Left lung (tissue), 10 donors: Measurements from ENCODE around the gene UCHL5. TPM values are rescaled to one million over a fixed set of nuclear protein-coding genes. Genes with fewer than 3 reads are reported as not detected.

Experiments used
- ATAC-seq: fragments of 200-7000 bp; cut with Tn5 transposase; one replicate; pipeline ENCODE4 v1.9.1; 2020; ENCODE audit warnings: moderate library complexity
- DNase-seq, 4 donors: peaks; one replicate each; pipeline ENCODE4 v3.0.0-alpha.2; 2013 to 2020
- H3K27ac ChIP-seq, 2 donors: fragments of 200-600 bp; sonication (generic) in 1 of 2; one replicate each; pipeline versions ENCODE4 v1.5.0 to v1.8.0; 2020 to 2021
- H3K27me3 ChIP-seq, 2 donors: fragments of 200-600 bp; sonication (generic) in 1 of 2; one replicate each; pipeline versions ENCODE4 v1.5.0 to v1.8.0; 2020 to 2021
- H3K36me3 ChIP-seq, 2 donors: fragments of 200-600 bp; sonication (generic) in 1 of 2; one replicate each; pipeline versions ENCODE4 v1.5.0 to v1.8.0; 2020 to 2021
- H3K4me1 ChIP-seq, 2 donors: fragments of 200-600 bp; one replicate each; pipeline ENCODE4 v1.8.0; 2021
- H3K4me3 ChIP-seq, 2 donors: fragments of 200-600 bp; sonication (generic) in 1 of 2; one replicate each; pipeline versions ENCODE4 v1.5.0 to v1.8.0; 2020 to 2021; ENCODE audit warnings: mild to moderate bottlenecking in 1 of 2
- H3K9me3 ChIP-seq, 2 donors: fragments of 200-600 bp; sonication (generic) in 1 of 2; one replicate each; pipeline versions ENCODE4 v1.5.0 to v1.8.0; 2020 to 2021
- intact Hi-C, 2 donors: fragments of 100-400 bp; cut with DNase I; formaldehyde crosslinking; loops; one replicate each; pipeline versions ENCODE4 v1.11.2 to v1.14.2; 2022
- polyA plus RNA-seq, 6 donors: library from polyadenylated mRNA; unstranded; fragments of 120-200 nt; gene quantifications; one replicate each; pipeline ENCODE4 v1.2.1, GENCODE V29; 2013; ENCODE audit not compliant: insufficient read length in 6 of 6
- total RNA-seq, 2 donors: library from RNA; stranded (reverse); fragmentation: NEBNext Ultra II Directional; extraction: Animal tissue kit (Norgen Biotek cat#: 25700); gene quantifications; one replicate each; pipeline ENCODE4 v1.2.1, GENCODE V29; 2021
- TF ChIP-seq, protein P1 (sequence below), 2 donors: fragments of 200-600 bp; sonication (generic) in 1 of 2; IDR thresholded peaks; one replicate each; pipeline versions ENCODE4 v1.5.0 to v1.8.0; 2021; ENCODE audit warnings: antibody characterized with exemption in 2 of 2
- donor health status: DM: no; HTN: yes; CAD: no.
- donor health status: DM: no; HTN: no; CAD: no.

UCHL5 gene
- total and polyA plus RNA-seq, 8 donors, result 27.9 to 48.7 (median 44.5) TPM

DNA sequence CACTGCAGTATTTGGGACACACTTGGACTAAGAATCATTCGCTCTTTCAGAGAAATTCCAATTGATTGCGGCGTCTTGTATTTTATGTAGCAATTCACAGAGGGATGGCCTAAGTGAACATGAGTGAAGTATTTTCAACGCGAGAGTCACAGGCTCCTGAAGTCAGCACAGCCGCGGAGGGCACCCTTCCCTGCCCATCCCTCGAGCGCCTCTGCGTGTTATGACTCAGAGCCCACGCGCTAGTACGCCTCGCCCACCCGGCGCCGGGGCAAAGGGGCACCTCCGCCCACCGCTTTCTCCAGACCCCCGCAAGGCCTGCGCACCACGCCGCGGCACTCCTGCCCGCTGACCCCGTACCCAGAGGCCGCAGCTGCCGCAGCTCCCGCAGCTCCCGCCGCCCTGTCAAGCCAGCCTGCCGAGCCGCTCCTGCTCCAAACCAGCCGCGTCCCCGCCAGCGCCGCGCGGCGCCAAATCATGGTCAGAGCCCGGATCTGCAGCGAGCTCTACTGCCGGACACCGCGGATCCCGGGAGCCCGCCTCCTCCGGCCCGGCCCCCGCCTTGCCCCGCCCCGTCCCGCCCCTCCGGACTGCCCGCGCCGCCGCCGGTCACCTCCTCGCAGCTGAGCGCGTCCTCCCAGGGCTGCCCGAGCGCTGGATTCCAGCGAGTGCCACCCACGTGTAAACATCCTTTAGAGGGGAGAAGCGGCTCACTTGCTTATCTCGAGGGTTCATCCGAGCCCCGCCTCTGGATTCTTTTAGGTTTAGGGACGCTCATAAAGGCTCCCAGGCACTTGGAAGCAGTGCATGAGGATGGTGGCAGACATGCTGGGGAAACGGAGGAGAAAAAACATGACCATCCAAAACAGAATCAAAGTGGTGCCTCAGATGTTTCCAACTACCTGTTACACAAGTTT is 46.0 kb upstream of the UCHL5 start, which contains the start of gene GLRX2:
GLRX2 (minus strand) TSS at position 508 of the 914 bp plus-strand sequence; CDS start at position 476, 32 bp downstream.
- intact Hi-C loops, result no loop called here

DNA sequence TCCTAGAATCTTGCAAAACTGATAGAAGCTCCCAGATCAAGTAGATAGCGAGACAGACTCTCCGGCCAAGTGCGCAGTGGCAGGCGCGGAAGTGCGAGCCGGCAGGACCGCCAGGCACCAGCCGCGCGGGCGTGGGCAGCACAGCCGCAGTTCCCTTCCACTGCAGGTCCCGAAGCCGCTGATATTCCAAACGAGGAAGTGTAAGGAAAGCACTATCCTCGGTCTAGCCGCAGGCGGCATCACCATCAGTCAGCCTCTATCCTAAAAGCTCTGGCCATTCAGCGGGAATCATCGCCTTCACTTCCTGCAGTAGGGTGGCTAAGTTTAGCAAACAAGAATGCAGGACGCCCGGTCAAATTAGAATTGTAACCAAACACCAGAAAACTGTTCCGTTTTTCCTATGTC is 45.3 kb upstream of the UCHL5 start:
- Histone ChIP-seq H3K27me3 (no peaks in the 10 kb centered on the region), H3K4me3 (peak overlapping the region; percentile 91 to 97), H3K9me3 (no peaks in the 10 kb centered on the region), H3K36me3 (peaks cover 0 to 14% of the 10 kb centered on the region in 2 donors), H3K27ac (peak overlapping the region; percentile 92 to 96), H3K4me1 (peaks cover 5 to 21% of the 10 kb centered on the region in 2 donors)
- DNase-seq (peak in 2 of 4 donors; percentile 65 to 92), ATAC-seq (peak; percentile 66)
- intact Hi-C loops, result no loop called here
- TF ChIP-seq, protein P1, sequence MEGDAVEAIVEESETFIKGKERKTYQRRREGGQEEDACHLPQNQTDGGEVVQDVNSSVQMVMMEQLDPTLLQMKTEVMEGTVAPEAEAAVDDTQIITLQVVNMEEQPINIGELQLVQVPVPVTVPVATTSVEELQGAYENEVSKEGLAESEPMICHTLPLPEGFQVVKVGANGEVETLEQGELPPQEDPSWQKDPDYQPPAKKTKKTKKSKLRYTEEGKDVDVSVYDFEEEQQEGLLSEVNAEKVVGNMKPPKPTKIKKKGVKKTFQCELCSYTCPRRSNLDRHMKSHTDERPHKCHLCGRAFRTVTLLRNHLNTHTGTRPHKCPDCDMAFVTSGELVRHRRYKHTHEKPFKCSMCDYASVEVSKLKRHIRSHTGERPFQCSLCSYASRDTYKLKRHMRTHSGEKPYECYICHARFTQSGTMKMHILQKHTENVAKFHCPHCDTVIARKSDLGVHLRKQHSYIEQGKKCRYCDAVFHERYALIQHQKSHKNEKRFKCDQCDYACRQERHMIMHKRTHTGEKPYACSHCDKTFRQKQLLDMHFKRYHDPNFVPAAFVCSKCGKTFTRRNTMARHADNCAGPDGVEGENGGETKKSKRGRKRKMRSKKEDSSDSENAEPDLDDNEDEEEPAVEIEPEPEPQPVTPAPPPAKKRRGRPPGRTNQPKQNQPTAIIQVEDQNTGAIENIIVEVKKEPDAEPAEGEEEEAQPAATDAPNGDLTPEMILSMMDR (IDR thresholded peaks at IDR 0.05), result no peak

More for the DNA sequence above, 46.0 kb upstream of the UCHL5 start, which contains the start of gene GLRX2:
- Histone ChIP-seq H3K36me3 (peaks cover 0 to 8% of the 10 kb centered on the region in 2 donors), H3K4me1 (peaks cover 5 to 21% of the 10 kb centered on the region in 2 donors), H3K27me3 (no peaks in the 10 kb centered on the region), H3K4me3 (peak within 1 kb of the TSS; percentile 91 to 97), H3K27ac (peak within 1 kb of the TSS; percentile 92 to 96), H3K9me3 (no peaks in the 10 kb centered on the region)
- peak; percentile 79 to 98 (median 90) for DNase-seq
- peak; percentile 98 for ATAC-seq
- TF ChIP-seq, protein P1 (IDR thresholded peaks at IDR 0.05), result peak in 1 of 2 donors; percentile 22

DNA sequence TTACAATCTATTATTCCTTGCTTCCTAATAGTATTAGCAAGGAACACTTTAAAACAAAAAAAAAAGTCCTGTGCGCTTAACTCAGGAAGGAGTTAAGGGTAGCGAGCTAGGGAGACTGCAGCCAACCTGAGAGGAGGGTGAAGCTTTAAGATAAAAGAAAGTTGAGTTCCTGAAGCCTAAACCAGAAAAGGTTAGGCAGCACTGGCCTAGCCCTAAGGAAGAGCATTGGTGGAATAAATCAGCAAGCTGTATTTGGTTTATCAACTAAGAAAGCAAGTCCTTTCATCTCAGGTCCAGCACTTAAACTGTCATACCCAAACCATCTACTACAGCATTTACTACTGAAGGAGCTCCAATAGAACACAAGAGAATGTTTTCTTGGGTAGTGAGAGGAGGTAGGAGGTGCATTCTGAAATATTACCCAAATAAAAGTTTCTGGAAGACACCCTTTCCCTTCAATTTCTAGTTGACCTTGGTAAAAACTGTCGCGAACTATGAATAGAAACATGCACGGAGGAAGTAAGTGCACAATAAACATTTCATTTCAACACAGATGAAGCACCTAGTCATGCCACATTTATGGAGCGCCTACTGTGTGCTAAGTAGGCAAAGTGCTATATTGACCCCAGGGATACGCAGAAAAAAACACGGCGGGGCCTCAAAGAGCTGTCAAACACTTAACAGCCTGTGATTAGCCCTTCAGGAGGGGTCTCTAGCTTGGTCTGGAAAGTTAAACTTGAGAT is 44.8 kb upstream of the UCHL5 start:
- Histone ChIP-seq H3K36me3 (peaks cover 0 to 20% of the 10 kb centered on the region in 2 donors), H3K4me1 (peaks cover 5 to 21% of the 10 kb centered on the region in 2 donors), H3K9me3 (no peaks in the 10 kb centered on the region), H3K27me3 (no peaks in the 10 kb centered on the region), H3K27ac (peak overlapping the region; percentile 92 to 96), H3K4me3 (peak overlapping the region; percentile 91 to 97)
- ATAC-seq, result no peak
- DNase-seq, result no peak
- intact Hi-C loops, result no loop called here
- TF ChIP-seq, protein P1 (IDR thresholded peaks at IDR 0.05), result no peak

DNA sequence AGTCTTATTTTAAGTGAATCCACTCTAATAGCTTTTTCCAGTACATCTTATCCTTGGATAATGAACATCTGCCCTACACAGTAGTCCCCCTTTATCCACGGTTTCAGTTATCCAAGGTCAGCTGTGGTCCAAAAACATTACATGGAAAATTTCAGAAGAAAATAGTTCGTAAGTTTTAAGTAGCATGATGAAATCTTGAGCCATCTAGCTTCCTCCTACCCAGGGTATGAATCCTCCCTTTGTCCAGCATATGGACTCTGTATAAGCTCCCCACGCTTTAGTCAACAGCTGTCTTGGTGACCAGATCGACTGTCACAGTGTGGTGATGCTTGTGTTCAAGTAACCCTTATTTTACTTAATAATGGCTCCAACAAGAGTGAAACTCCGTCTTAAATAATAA is 43.5 kb upstream of the UCHL5 start:
- H3K9me3 ChIP-seq, result no peaks in the 10 kb centered on the region
- no peak overlapping the region for H3K27ac ChIP-seq
- H3K27me3 ChIP-seq, result no peaks in the 10 kb centered on the region
- ATAC-seq, result no peak
- H3K36me3 ChIP-seq, result peaks cover 0 to 33% of the 10 kb centered on the region in 2 donors
- peaks cover 5 to 21% of the 10 kb centered on the region in 2 donors for H3K4me1 ChIP-seq
- DNase-seq, result no peak
- intact Hi-C loops, result no loop called here
- TF ChIP-seq, protein P1 (IDR thresholded peaks at IDR 0.05), result no peak
- no peak overlapping the region for H3K4me3 ChIP-seq
